Measurements from ENCODE around the gene PLXNC1.

DNA sequence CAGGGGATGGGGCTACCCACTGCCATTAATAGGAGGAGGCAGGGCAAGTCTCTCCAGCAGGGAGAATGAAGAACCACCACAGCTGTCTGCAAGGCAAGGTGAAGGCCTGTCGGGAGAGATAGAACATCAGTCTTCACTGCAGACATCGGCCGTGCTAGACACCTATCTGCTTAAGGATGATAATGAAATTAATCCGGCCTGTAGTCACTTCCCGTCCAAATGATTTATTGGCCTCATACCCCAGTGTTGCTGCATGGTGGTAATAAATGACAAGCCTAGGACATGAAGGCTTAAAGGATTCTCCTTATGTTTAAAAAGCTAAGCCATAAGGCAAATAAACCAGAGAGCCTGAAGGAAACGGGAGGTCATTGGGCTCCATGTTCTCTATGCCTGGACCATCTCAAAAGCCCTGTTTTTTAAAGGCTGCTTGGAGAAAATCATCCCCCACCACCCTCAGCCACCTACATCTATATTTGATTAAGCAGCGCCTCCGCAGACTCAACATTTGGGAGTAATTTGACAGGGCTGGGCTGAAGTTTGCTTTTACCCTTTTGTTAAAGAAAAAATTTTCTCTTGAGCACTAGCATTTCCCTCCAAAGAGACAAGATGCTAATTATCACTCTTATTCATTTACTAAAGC, 137.7 kb downstream of the PLXNC1 start:
- TF ChIP-seq TBP (optimal IDR thresholded peaks at IDR 0.05; ENCODE audit: low read depth, low read length) (no peak), ZFP30 (CRISPR knock-in tag; IDR thresholded peaks at IDR 0.05; ENCODE audit: borderline replicate concordance) (no peak), CEBPB (tag; IDR thresholded peaks at IDR 0.05) (no peak), ZBTB7A (IDR thresholded peaks at IDR 0.05; ENCODE audit: borderline replicate concordance, control insufficient read depth, low read depth, low read length) (no peak), EP300 (IDR thresholded peaks at IDR 0.05; ENCODE audit: low read length) (no peak), LARP7 (IDR thresholded peaks at IDR 0.05) (no peak), BRCA1 (IDR thresholded peaks at IDR 0.05) (no peak), BRCA1 (CRISPR knock-in tag; IDR thresholded peaks at IDR 0.05) (no peak), JUND (IDR thresholded peaks at IDR 0.05; ENCODE audit: borderline replicate concordance, low read depth, low read length) (no peak), JUND (tag; IDR thresholded peaks at IDR 0.05; ENCODE audit: borderline replicate concordance, low read depth, low read length) (no peak), EZH2 (IDR thresholded peaks at IDR 0.05; ENCODE audit: borderline replicate concordance, low read depth, low read length) (no peak), KAT8 (IDR thresholded peaks at IDR 0.05; ENCODE audit: low read depth) (no peak)
- TF ChIP-seq, protein P1, sequence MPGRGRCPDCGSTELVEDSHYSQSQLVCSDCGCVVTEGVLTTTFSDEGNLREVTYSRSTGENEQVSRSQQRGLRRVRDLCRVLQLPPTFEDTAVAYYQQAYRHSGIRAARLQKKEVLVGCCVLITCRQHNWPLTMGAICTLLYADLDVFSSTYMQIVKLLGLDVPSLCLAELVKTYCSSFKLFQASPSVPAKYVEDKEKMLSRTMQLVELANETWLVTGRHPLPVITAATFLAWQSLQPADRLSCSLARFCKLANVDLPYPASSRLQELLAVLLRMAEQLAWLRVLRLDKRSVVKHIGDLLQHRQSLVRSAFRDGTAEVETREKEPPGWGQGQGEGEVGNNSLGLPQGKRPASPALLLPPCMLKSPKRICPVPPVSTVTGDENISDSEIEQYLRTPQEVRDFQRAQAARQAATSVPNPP (IDR thresholded peaks at IDR 0.05; ENCODE audit: borderline replicate concordance, insufficient read depth, insufficient read length), result no peak
- TF ChIP-seq, protein P2, sequence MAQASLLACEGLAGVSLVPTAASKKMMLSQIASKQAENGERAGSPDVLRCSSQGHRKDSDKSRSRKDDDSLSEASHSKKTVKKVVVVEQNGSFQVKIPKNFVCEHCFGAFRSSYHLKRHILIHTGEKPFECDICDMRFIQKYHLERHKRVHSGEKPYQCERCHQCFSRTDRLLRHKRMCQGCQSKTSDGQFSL (CRISPR knock-in tag; IDR thresholded peaks at IDR 0.05), result no peak
- TF ChIP-seq, protein P2 (tag; IDR thresholded peaks at IDR 0.05), result no peak
- TF ChIP-seq, protein P3, sequence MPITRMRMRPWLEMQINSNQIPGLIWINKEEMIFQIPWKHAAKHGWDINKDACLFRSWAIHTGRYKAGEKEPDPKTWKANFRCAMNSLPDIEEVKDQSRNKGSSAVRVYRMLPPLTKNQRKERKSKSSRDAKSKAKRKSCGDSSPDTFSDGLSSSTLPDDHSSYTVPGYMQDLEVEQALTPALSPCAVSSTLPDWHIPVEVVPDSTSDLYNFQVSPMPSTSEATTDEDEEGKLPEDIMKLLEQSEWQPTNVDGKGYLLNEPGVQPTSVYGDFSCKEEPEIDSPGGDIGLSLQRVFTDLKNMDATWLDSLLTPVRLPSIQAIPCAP (CRISPR knock-in tag; IDR thresholded peaks at IDR 0.05; ENCODE audit: borderline replicate concordance), result no peak
- TF ChIP-seq, protein P4, sequence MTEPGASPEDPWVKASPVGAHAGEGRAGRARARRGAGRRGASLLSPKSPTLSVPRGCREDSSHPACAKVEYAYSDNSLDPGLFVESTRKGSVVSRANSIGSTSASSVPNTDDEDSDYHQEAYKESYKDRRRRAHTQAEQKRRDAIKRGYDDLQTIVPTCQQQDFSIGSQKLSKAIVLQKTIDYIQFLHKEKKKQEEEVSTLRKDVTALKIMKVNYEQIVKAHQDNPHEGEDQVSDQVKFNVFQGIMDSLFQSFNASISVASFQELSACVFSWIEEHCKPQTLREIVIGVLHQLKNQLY (CRISPR knock-in tag; conservative IDR thresholded peaks at IDR 0.05), result no peak

All from K562 (cell line).